ENCODE measurements around the gene RBM43. TPM values are rescaled to one million over a fixed set of nuclear protein-coding genes. Genes with fewer than 3 reads are reported as not detected.

RBM43 gene
- total and polyA plus RNA-seq, 10 donors, result 5.2 to 20.3 (median 8.6) TPM

GRCh38 chr2:151200277-151200676, 61.4 kb downstream of the RBM43 start:
- no peak overlapping the region for H3K27ac ChIP-seq
- no peaks in the 10 kb centered on the region for H3K27me3 ChIP-seq (replicated peaks in 1 of 7)
- TF ChIP-seq POLR2A (IDR thresholded peaks at IDR 0.05) (no peak), POLR2AphosphoS5 (IDR thresholded peaks at IDR 0.05) (no peak), CTCF (IDR thresholded peaks at IDR 0.05 in 8 of 11, conservative IDR thresholded peaks at IDR 0.05 in 3 of 11) (no peak)
- no peak for DNase-seq
- 71 to 84% (median 79%) methylated on average over 5 of the region's 5 CpGs for WGBS, 5 donors
- no peak overlapping the region for H3K4me3 ChIP-seq
- H3K36me3 ChIP-seq, result no peaks in the 10 kb centered on the region
- H3K9me3 ChIP-seq, result no peaks in the 10 kb centered on the region
- no peaks in the 10 kb centered on the region for H3K4me1 ChIP-seq
- intact Hi-C loops (cut with DNase I; ENCODE audit: low total_unique reads), result no loop called here

GRCh38 chr2:151198645-151199044, 63.0 kb downstream of the RBM43 start:
- WGBS, 5 donors, result 85 to 97% (median 92%) methylated on average over 2 of the region's 2 CpGs
- TF ChIP-seq POLR2A (IDR thresholded peaks at IDR 0.05) (no peak), POLR2AphosphoS5 (IDR thresholded peaks at IDR 0.05) (no peak), CTCF (IDR thresholded peaks at IDR 0.05 in 8 of 11, conservative IDR thresholded peaks at IDR 0.05 in 3 of 11) (no peak)

More at GRCh38 chr2:151198645-151199044, 63.0 kb downstream of the RBM43 start:
- intact Hi-C loops (cut with DNase I; ENCODE audit: low total_unique reads), result no loop called here
- Histone ChIP-seq H3K4me1 (no peaks in the 10 kb centered on the region), H3K4me3 (no peak overlapping the region), H3K27ac (no peak overlapping the region), H3K27me3 (replicated peaks in 1 of 7) (no peaks in the 10 kb centered on the region), H3K9me3 (no peaks in the 10 kb centered on the region), H3K36me3 (no peaks in the 10 kb centered on the region)
- DNase-seq, result no peak

Other genes starting within 250 kb of the RBM43 start
- 10 to 100 TPM; 31.6 to 43.6 (median 41.3) TPM for gene NMI, start 27.8 kb upstream of the RBM43 start, total RNA-seq
- gene NMI, start 27.8 kb upstream of the RBM43 start, polyA plus RNA-seq, result 10 to 100 TPM; 26.8 to 46.1 (median 27.4) TPM
- 10 to 100 TPM in 2 of 7 donors, 1 to 10 TPM in 4, under 1 TPM in 1; 0.70 to 19.7 (median 9.4) TPM for gene TNFAIP6, start 95.7 kb upstream of the RBM43 start, total RNA-seq
- 1 to 10 TPM in 1 of 3 donors, under 1 TPM in 2; 0.46 to 1.4 (median 0.56) TPM for gene TNFAIP6, start 95.7 kb upstream of the RBM43 start, polyA plus RNA-seq
- gene RIF1, start 148.0 kb upstream of the RBM43 start, total RNA-seq, result 10 to 100 TPM; 37.4 to 47.5 (median 42.4) TPM
- gene RIF1, start 148.0 kb upstream of the RBM43 start, polyA plus RNA-seq, result 1 to 10 TPM; 3.4 to 4.4 (median 3.4) TPM